ENCODE measurements around the gene KANK2.
A peak's percentile ranks its signal among the peaks of the same experiment; 100 is the strongest.
"Not testable (repeated sequence)": the region's sequence is repeated elsewhere in the genome, so short reads cannot be mapped to it uniquely, and the experiment has no call there.

Gene KANK2

DNA sequence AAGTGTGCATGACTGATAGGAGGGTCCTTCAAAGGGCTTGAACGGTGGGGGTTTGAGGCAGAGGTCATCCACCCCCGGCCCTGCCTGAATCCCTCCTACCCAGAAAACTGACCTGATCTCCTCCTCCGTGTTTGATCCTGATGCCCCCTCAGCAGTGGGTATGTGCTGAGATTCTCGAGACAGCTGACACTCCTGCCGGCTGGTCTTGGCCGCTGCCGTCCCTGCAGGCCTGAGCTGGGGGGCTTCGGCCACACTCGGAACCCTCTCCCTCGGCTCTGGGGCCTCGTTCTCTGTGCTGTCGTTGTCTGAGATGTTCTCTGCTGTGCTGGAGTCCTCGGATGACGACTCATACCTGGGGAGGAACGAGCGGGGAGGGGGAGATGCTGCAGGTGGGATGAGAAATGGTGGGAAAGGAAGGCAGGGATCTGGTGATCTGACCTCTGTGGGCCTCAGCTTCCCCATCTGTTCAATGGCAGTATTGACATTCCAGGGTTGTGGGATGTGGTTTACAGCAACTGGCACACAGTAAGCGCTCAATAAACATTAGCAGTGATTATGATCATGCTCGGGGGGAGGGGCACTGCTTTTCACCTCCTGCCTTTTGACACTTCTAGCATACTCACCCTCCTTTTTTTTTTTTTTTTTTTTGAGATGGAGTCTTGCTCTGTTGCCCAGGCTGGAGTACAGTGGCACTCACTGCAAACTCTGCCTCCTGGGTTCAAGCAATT lies 20.7 kb downstream of the KANK2 start:
- ATAC-seq (no peak), DNase-seq (ENCODE audit: low spot score in 2 of 2) (no peak)
- Mint-ChIP-seq H3K9me3 (no peaks in the 10 kb centered on the region), H3K4me1 (peaks cover 17% of the 10 kb centered on the region), H3K27ac (no peak overlapping the region), H3K4me3 (no peak overlapping the region), H3K36me3 (no peaks in the 10 kb centered on the region)

DNA sequence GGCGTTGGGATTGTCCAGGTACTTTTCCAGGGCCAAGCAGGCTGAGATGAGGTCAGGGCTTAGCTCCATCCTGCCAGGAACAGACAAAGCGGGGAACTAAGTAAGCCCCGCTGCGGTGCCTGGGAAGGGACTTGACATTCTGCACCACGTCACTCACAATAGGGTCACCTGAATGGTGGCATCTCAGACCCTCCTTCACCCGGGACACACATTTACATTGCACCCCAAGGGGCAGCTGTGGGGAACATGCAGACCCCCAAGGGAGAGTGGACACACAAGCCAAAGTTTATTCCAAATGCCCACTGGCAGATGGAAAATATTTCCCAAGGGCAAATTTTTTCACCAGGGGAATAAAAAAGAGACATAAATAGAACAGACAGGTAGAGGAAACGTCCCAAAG lies 21.4 kb downstream of the KANK2 start:
- Mint-ChIP-seq H3K9me3 (no peaks in the 10 kb centered on the region), H3K27ac (no peak overlapping the region), H3K4me1 (peaks cover 17% of the 10 kb centered on the region), H3K36me3 (no peaks in the 10 kb centered on the region), H3K4me3 (no peak overlapping the region)
- no peak for ATAC-seq
- no peak for DNase-seq (ENCODE audit: low spot score in 2 of 2)

DNA sequence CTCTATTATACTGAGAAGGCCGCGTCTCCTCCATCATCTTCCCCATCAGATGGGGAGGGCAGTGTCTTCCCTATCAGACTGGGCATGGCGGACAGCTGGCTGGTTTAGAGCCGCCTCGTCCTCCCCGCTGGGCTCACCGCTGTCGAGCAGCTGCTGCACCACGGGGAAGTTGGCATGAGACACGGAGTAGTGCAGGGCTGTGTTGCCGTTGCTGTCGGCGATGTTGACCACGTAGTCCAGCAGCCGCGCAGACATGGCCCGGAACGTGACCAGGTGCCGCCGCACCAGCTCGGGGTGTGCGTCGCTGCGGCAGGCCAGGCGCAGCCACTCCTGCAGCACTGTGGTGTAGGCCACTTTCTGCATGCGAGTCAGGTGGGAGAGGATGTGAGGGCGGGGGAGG lies 23.0 kb downstream of the KANK2 start:
- no peaks in the 10 kb centered on the region for H3K36me3 Mint-ChIP-seq
- no peak overlapping the region for H3K4me3 Mint-ChIP-seq
- H3K27ac Mint-ChIP-seq, result no peak overlapping the region
- DNase-seq (ENCODE audit: low spot score in 2 of 2) (no peak), ATAC-seq (no peak)
- H3K9me3 Mint-ChIP-seq, result no peaks in the 10 kb centered on the region
- peaks cover 7% of the 10 kb centered on the region for H3K4me1 Mint-ChIP-seq

DNA sequence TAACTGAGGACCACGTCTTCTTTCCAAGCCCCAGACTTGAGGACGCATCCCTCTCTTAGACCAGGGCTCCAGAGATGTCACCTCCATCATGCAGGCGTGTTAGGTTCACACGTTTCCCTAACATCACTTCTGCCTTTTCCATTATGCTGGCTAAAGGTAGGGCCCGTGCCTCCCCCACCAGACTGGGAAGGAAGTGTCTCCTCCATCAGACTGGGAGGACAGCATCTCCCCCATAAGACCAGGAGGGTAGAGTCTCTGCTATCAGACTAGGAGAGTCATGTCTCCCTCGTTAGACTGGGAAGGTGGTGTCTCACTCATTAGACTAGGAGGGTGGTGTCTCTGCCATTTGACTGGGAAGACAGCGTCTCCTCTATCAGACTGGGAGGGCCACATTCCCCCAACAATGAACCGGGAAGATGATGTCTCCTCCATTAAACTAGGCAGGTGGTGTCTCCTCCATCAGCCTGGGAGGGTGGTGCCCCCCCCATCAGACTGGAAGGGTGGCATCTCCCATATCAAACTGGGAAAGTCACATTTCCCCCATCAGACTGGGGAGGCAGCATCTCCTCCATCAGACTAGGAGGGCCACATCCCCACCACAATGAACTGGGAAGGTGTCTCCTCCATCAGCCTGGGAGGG lies 23.7 kb downstream of the KANK2 start:
- Mint-ChIP-seq H3K4me1 (peaks cover 5% of the 10 kb centered on the region), H3K36me3 (no peaks in the 10 kb centered on the region), H3K9me3 (no peaks in the 10 kb centered on the region), H3K4me3 (no peak overlapping the region), H3K27ac (no peak overlapping the region)
- no peak for ATAC-seq
- DNase-seq (ENCODE audit: low spot score in 2 of 2), result no peak

DNA sequence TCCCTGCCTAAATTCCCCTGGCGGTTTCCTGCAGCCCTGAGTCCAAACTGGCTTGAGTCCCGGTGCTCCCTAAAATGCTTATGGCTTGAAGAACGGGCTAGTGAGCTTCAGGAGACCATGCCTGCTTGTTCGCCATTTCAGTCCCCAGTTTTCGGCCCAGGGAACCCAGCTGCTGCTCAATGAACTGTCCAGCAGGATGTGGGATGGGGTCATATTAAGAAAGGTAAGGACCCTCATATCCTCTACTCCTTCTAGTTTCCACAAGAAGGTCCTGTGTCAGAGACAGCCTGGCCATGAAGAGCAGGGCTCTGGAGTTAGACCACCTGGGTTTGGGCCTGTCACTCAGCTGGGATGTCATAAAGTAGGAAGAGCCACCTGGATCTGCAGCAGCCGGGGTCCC lies 24.8 kb downstream of the KANK2 start:
- Mint-ChIP-seq H3K4me3 (no peak overlapping the region), H3K4me1 (peaks cover under 1% of the 10 kb centered on the region)
- no peak for DNase-seq (ENCODE audit: low spot score in 2 of 2)

DNA sequence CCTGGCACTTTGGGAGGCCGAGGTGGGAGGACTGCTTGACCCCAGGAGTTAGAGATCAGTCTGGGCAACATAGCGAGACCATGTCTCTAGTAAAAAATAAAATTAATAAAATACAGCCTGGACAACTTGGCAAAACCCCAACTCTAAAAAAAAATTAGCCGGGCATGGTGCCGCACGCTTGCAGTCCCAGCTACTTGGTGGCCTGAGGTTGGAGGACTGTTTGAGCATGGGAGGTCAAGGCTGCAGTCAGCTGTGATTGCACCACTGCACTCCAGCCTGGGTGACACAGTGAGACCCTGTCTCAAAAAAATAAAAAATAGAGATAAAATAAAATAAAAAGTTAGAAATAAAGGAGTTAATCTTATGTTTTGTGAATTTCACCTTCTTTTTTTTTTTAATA lies 26.2 kb downstream of the KANK2 start:
- no peaks in the 10 kb centered on the region for H3K36me3 Mint-ChIP-seq
- H3K4me3 Mint-ChIP-seq, result no peak overlapping the region
- ATAC-seq, result no peak
- no peak for DNase-seq (ENCODE audit: low spot score in 2 of 2)
- no peak overlapping the region for H3K27ac Mint-ChIP-seq
- no peaks in the 10 kb centered on the region for H3K9me3 Mint-ChIP-seq
- no peaks in the 10 kb centered on the region for H3K4me1 Mint-ChIP-seq

More for the DNA sequence above, 24.8 kb downstream of the KANK2 start:
- H3K9me3 Mint-ChIP-seq, result no peaks in the 10 kb centered on the region
- no peak overlapping the region for H3K27ac Mint-ChIP-seq
- no peak for ATAC-seq
- no peaks in the 10 kb centered on the region for H3K36me3 Mint-ChIP-seq

DNA sequence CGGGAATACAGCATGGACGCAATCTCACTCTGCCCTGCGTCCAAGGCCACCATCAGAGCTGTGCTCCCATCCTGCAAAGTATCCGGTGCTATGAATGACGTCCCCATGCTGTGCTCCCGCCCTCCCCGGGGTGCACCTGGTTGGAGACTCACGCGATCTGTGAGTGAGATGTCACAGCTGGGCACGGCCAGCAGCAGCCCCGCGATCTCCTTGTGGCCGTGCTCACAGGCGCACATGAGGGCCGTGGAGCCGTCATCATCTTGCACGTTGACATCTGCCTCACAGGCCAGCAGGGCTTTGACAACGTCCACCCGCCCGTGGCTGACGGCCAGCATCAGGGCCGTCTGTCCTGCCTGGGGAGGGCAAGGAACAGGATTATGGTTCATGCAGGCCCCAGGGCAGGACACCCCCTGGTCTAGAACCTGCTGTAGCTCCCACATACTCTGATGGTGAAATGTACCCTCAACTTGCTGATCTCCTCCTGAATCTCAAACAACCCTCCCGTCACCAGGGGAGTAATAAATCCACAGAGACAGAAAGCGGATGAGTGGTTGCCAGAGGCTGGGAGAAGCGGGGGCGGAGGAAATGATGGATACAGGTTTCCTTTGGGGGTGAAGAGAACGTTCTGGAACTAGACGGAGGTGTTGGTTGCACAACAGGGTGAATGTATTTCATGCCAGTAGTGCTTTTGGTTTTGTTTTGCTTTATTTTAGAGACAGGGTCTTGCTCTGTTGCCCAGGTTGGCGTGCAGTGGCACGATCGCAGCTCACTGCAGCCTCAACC lies 27.3 kb downstream of the KANK2 start:
- H3K4me1 Mint-ChIP-seq, result no peaks in the 10 kb centered on the region
- no peak for ATAC-seq
- no peak overlapping the region for H3K27ac Mint-ChIP-seq
- H3K36me3 Mint-ChIP-seq, result no peaks in the 10 kb centered on the region
- no peak for DNase-seq (ENCODE audit: low spot score in 2 of 2)
- no peaks in the 10 kb centered on the region for H3K9me3 Mint-ChIP-seq
- H3K4me3 Mint-ChIP-seq, result no peak overlapping the region

DNA sequence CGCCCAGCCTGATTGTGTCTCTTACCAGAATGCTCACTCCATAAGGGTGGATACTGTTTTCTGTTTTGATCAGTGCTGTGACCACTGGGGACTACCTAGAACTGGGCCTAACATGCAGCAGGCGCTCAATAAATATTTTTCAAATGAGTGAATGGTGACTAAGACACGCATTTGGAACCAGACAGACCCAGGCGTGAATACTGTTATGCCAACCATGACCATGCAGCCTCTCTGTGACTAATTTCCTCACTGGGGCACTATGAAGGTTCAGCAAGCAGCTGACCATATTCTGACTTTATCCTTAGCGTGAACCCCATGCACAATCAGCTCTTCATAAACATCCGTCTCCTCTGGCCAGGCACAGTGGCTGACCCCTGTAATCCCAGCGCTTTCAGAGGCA lies 28.8 kb downstream of the KANK2 start:
- H3K4me1 Mint-ChIP-seq, result no peaks in the 10 kb centered on the region
- DNase-seq (ENCODE audit: low spot score in 2 of 2), result no peak

DNA sequence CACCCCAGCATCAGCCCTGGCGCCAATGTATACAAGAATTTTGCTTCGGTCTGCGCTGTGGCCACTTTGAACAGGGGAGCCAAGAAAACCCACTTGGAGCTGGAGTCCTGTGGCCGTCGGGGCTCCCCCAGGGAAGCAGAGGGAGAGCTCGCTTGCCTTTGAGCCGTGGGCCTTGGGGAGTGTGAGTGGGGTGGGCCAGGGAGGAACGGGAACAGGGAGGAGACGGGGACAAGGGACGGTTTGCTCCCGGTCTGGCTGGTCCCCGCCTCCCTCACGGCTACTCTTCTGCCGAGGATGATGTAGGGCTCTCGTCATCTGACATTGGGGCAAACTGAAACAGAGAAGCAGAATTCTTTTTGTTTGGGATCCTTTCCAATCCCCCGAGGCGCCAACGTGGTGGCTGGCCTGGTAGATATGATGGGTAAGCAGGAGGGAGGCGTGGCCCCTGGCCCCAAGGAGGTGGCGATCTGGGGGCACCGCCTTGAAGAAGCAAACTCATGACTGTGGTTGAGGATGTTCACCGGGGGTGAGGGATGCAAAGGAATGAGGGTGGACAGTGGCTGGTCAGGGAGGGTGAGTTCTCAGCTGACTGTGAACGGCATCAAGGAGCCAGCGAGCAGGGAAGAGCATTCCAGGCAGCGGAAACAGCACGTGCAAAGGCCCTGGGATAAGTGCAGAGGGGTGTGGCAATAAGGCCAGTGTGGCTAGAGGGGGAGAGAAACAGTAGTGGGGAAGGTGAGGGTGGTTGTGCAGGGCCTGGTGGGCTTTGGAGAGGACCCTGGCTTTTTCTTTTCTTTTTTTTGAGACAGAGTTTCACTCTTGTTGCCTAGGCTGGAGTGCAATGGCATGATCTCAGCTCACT lies 30.8 kb downstream of the KANK2 start:
- Mint-ChIP-seq H3K36me3 (no peaks in the 10 kb centered on the region), H3K27ac (no peak overlapping the region), H3K4me3 (no peak overlapping the region), H3K9me3 (no peaks in the 10 kb centered on the region), H3K4me1 (no peaks in the 10 kb centered on the region)
- no peak for ATAC-seq
- no peak for DNase-seq (ENCODE audit: low spot score in 2 of 2)

More for the DNA sequence above, 28.8 kb downstream of the KANK2 start:
- Mint-ChIP-seq H3K36me3 (no peaks in the 10 kb centered on the region), H3K4me3 (no peak overlapping the region), H3K27ac (no peak overlapping the region), H3K9me3 (no peaks in the 10 kb centered on the region)
- peak; percentile 43 for ATAC-seq

DNA sequence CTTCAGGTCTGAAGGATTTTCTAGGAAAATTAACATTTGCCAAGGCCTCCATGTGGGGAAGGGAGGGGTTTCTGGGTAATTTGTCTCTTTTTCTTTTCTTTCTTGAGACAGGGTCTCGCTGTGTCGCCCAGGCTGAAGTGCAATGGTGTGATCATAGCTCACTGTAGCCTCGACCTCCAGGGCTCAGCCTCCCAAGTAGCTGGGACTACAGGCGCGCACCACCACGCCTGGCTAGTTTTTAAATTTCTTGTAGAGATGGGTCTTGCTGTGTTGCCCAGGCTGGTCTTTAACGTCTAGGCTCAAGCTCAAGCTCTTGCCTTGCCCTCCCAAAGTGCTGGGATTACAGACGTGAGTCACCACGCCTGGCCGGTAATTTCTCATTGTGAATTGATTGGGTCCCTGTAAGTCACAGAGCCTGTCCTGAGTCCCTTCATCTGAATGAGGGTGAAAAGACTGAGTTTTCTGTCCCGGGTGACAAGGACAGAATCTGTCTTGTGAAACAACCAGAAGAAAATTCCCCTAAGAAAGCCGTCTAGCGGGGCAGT lies 31.8 kb downstream of the KANK2 start:
- Mint-ChIP-seq H3K4me3 (no peak overlapping the region), H3K36me3 (no peaks in the 10 kb centered on the region), H3K9me3 (no peaks in the 10 kb centered on the region), H3K4me1 (no peaks in the 10 kb centered on the region), H3K27ac (no peak overlapping the region)
- ATAC-seq (no peak), DNase-seq (ENCODE audit: low spot score in 2 of 2) (no peak)

DNA sequence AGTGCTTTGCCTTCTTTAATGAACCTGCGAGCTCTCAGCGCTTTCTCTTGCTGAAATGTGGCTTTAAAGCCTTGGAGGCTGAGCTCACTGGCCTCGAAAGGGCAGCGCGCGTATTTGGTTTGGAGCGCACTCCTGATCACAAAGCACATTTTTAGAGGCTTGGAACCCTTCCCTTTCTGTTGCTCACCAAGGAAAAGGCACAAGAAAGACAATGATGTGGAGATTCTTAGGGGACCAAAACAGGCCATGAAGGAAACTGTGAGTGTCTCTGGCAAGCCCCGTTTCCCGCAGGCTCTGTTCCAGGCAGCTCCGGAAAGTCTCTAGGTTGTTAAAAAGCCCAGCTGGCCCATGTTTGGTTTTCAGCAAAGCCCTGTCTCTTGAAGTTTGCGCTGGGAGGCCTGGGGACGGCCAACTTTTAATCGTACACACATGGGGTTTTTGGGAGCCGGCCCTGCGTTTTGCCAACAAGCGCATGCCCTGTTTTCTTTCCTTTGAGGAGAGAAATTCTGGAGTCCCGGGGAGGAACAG lies 32.4 kb downstream of the KANK2 start:
- no peak for ATAC-seq
- H3K36me3 Mint-ChIP-seq, result no peaks in the 10 kb centered on the region
- no peaks in the 10 kb centered on the region for H3K4me1 Mint-ChIP-seq
- H3K4me3 Mint-ChIP-seq, result no peak overlapping the region
- no peak overlapping the region for H3K27ac Mint-ChIP-seq
- no peaks in the 10 kb centered on the region for H3K9me3 Mint-ChIP-seq
- DNase-seq (ENCODE audit: low spot score in 2 of 2), result no peak

DNA sequence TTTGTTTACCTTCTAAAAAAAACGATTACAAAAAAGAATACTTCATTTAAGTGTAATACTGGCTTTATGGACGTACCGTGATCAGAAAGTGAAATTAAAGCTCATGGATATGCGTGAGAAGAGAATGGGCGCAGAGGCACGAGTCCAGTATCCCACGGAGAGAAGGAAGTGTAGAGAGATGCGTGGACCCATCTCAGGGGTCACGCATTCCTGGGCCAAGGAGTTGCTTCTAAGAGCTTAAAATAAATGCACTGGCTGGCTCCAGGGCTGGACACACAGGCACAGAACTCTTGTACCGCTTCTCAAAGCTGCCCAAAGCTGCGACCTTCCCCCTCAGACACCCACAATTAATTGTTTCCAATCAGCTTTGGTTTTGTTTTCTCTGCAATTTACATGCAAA lies 33.0 kb downstream of the KANK2 start:
- H3K9me3 Mint-ChIP-seq, result no peaks in the 10 kb centered on the region
- ATAC-seq, result no peak
- H3K4me3 Mint-ChIP-seq, result no peak overlapping the region
- no peaks in the 10 kb centered on the region for H3K36me3 Mint-ChIP-seq
- DNase-seq (ENCODE audit: low spot score in 2 of 2), result no peak
- no peak overlapping the region for H3K27ac Mint-ChIP-seq
- no peaks in the 10 kb centered on the region for H3K4me1 Mint-ChIP-seq

DNA sequence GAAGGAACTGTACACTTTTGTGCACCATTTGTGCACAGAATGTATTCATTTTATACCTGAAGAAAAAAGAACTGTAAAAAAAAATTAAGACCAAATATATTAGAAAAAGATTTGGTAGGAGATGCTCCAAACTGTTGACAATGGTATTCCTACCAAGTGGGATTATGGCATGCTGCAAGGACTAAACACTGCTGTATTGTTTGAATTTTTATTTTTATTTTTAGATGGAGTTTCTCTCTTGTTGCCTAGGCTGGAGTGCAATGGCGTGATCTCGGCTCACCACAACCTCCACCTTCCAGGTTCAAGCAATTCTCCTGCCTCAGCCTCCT lies 36.9 kb downstream of the KANK2 start:
- not testable (repeated sequence) for ATAC-seq

DNA sequence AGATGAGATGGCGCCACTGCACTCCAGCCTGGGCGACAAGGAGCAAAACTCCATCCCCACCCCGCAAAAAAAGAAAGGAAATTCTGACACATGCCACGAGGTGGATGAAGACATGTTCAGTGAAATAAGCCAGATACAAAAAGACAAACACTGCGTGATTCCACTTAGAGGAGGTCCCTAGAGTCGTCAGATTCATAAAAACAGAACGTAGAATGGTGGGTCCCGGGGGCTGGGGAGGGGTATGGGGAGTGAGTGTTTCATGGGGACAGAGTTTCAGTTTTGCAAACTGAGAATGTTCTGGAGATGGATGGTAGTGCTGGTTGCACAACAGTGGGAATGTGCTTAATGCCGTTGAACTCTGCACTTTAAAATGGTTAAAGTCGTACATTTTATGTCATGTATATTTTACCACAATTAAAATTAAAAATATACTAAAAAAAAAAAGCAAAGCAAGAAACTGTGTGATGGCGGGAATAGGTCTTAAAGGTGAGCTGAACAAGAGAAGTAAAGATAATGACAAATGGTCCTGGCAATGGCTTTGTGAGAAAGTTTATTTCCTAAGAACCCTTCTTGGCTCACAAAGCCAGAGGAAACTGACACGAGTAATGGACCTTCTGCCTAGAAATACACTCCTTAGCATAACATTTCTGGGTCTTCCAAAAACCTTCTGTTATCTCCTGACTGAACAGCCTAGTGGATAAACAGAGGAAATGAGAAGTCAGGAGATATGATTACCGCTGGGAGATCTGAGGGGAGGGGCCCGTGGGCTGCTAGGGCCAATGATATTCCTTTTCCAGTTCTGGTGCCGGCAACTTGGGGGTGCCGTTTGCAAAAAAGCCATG lies 37.5 kb downstream of the KANK2 start:
- Mint-ChIP-seq H3K36me3 (peaks cover 7% of the 10 kb centered on the region), H3K27ac (no peak overlapping the region), H3K9me3 (no peaks in the 10 kb centered on the region), H3K4me1 (peaks cover under 1% of the 10 kb centered on the region), H3K4me3 (no peak overlapping the region)
- no peak for ATAC-seq
- DNase-seq (ENCODE audit: low spot score in 2 of 2), result no peak

More for the DNA sequence above, 36.9 kb downstream of the KANK2 start:
- not testable (repeated sequence) for H3K9me3 Mint-ChIP-seq; H3K27ac Mint-ChIP-seq; DNase-seq (ENCODE audit: low spot score in 2 of 2); H3K4me3 Mint-ChIP-seq; H3K4me1 Mint-ChIP-seq; H3K36me3 Mint-ChIP-seq
